Measurements from ENCODE around the gene LGALS14. TPM values are rescaled to one million over a fixed set of nuclear protein-coding genes. Genes with fewer than 3 reads are reported as not detected.

The LGALS14 gene
- not detected in 2 replicates for total RNA-seq

DNA sequence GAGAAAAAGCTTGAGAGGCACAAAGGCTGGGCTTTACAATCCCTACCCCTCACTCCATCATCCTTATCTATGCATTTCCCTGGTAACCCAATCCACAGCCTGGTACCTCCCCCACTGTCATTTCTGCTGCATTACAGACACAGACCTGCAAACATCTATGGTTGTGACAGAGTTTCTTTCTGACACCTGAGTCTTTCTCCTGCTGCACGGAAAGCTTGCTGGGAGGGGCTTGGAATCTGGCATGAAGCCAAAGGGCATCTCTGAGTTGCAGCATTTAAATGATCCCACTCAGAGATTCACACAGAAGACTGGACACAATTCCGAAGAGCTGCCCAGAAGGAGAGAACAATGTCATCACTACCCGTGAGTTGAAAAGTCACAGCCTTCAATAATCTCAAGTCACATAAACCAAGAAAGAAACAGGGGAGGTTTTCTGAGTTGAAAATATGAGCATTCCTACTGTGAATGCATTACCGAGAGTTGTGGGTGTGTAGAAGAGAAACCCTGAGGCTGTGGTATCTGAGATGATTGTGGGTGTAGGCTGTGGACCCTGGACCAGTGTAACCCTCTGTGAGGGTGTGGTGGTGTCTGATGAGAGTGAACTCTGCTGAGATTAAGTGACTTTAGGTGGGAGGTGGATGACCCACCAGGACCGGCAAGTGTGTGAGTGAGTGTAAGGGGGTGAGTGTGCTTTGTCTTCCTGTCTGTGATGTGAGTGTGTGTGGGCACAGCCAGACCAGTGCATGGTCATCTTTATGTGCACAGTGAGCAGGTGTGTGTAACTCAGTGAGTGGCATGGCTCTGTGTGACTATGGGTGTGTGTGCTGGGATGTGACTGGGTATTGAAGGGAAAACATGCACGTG lies at the start of gene LGALS14:
Gene LGALS14 (plus strand): TSS at position 301 of the 864 bp plus-strand sequence. CDS start 48 bp downstream, at position 349.

GRCh38 chr19:39655613-39656012 lies 48.7 kb upstream of the LGALS14 start, which contains the start of gene LGALS16:
Gene LGALS16 (plus strand): TSS chr19:39655913. CDS start chr19:39655962, 49 bp downstream.

GRCh38 chr19:39737891-39738290 lies 33.6 kb downstream of the LGALS14 start, which contains the start of gene CLC:
Gene CLC (minus strand): TSS chr19:39738029. CDS start chr19:39737952, 77 bp downstream.

Other genes starting within 250 kb of the LGALS14 start
- gene TIMM50, start 223.6 kb upstream of the LGALS14 start, total RNA-seq: 47.6 and 78.6 TPM in 2 replicates
- under 0.01 and 0.09 TPM in 2 replicates for gene DLL3, start 205.5 kb upstream of the LGALS14 start, total RNA-seq
- gene SELENOV, start 189.3 kb upstream of the LGALS14 start, total RNA-seq: not detected in 2 replicates
- 2.6 and 4.4 TPM in 2 replicates for gene EID2B, start 171.6 kb upstream of the LGALS14 start, total RNA-seq
- 10.7 and 12.9 TPM in 2 replicates for gene EID2, start 164.3 kb upstream of the LGALS14 start, total RNA-seq
- gene LGALS13, start 102.0 kb upstream of the LGALS14 start, total RNA-seq: not detected in 2 replicates
- not detected in 2 replicates for gene LGALS16, start 48.6 kb upstream of the LGALS14 start, total RNA-seq
- not detected in 2 replicates for gene CLC, start 33.5 kb downstream of the LGALS14 start, total RNA-seq
- gene LEUTX, start 74.4 kb downstream of the LGALS14 start, total RNA-seq: not detected in 2 replicates
- 7.7 and 9.3 TPM in 2 replicates for gene DYRK1B, start 129.7 kb downstream of the LGALS14 start, total RNA-seq
- gene FBL, start 141.9 kb downstream of the LGALS14 start, total RNA-seq: 157 and 234 TPM in 2 replicates
- gene FCGBP, start 230.2 kb downstream of the LGALS14 start, total RNA-seq: 0.14 and 0.65 TPM in 2 replicates